Osteoblast (primary cell): ENCODE measurements around the gene IL10RB. TPM values are rescaled to one million over a fixed set of nuclear protein-coding genes. Genes with fewer than 3 reads are reported as not detected.

Experiments used
- DNase-seq: peaks from one replicate; pipeline ENCODE4 v3.0.0; 2011; ENCODE audit warnings: low spot score, mixed read lengths; ENCODE audit not compliant: insufficient read length; ENCODE audit errors: missing footprints
- H2AFZ ChIP-seq: 2 replicates; pipeline ENCODE4 v1.6.0; 2011; ENCODE audit warnings: mild to moderate bottlenecking, low read length
- H3K27ac ChIP-seq: 2 replicates; pipeline ENCODE4 v1.5.1; 2011; ENCODE audit warnings: mild to moderate bottlenecking, low read depth, low read length, moderate library complexity
- H3K27me3 ChIP-seq: 2 replicates; pipeline ENCODE4 v1.6.0; 2012; ENCODE audit warnings: mild to moderate bottlenecking, control low read depth, inconsistent platforms, low read length, moderate library complexity; ENCODE audit not compliant: insufficient read depth
- H3K36me3 ChIP-seq: 2 replicates; pipeline ENCODE4 v1.5.1; 2011; ENCODE audit warnings: mild to moderate bottlenecking, low read length, control low read depth, moderate library complexity; ENCODE audit not compliant: insufficient read depth
- H3K4me1 ChIP-seq: 2 replicates; pipeline ENCODE4 v1.5.1; 2011; ENCODE audit warnings: mild to moderate bottlenecking, low read length, control low read depth, moderate library complexity; ENCODE audit not compliant: insufficient read depth
- H3K4me2 ChIP-seq: 2 replicates; pipeline ENCODE4 v1.6.0; 2011; ENCODE audit warnings: mild to moderate bottlenecking, low read length; ENCODE audit not compliant: insufficient read depth
- H3K4me3 ChIP-seq: fragments of 200-600 bp; sonication (generic); 3 replicates; pipeline ENCODE4 v1.5.1; 2012; ENCODE audit warnings: mild to moderate bottlenecking, low read length, inconsistent platforms; ENCODE audit not compliant: insufficient read depth
- H3K79me2 ChIP-seq: 2 replicates; pipeline ENCODE4 v1.6.0; 2012; ENCODE audit warnings: mild to moderate bottlenecking, low read length, control low read depth, inconsistent platforms; ENCODE audit not compliant: insufficient read depth
- H3K9me3 ChIP-seq: 2 replicates; pipeline ENCODE4 v1.5.1; 2011; ENCODE audit warnings: low read depth, low read length, control low read depth
- H4K20me1 ChIP-seq: 2 replicates; pipeline ENCODE4 v1.6.0; 2012; ENCODE audit warnings: mild to moderate bottlenecking, low read length, control low read depth; ENCODE audit not compliant: insufficient read depth
- total RNA-seq: library from RNA; depleted of rRNA; stranded (reverse); fragments of >200 nt; gene quantifications from 2 replicates; pipeline ENCODE4 v1.2.3, GENCODE V29; 2012
- TF ChIP-seq, protein P1 (sequence below): IDR thresholded peaks from 2 replicates; pipeline ENCODE4 v1.5.1; 2011; ENCODE audit warnings: mild to moderate bottlenecking, low read depth, low read length, moderate library complexity; ENCODE audit errors: extremely low read depth

IL10RB gene
- total RNA-seq, 1 donor, result 44.9 TPM

DNA sequence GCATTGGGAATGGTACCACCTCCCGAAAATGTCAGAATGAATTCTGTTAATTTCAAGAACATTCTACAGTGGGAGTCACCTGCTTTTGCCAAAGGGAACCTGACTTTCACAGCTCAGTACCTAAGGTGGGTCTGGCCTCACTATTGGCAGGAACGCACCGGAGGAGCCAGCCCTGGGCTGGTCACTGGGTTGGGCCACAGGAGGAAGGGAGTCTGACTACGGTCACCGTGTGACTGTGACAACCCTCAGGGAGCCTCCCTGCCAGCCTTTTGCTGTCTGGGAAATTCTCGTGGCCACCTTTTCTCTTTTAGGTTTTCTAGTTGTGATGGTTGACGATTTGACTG lies 2.2 kb downstream of the IL10RB start:
- TF ChIP-seq, protein P1, sequence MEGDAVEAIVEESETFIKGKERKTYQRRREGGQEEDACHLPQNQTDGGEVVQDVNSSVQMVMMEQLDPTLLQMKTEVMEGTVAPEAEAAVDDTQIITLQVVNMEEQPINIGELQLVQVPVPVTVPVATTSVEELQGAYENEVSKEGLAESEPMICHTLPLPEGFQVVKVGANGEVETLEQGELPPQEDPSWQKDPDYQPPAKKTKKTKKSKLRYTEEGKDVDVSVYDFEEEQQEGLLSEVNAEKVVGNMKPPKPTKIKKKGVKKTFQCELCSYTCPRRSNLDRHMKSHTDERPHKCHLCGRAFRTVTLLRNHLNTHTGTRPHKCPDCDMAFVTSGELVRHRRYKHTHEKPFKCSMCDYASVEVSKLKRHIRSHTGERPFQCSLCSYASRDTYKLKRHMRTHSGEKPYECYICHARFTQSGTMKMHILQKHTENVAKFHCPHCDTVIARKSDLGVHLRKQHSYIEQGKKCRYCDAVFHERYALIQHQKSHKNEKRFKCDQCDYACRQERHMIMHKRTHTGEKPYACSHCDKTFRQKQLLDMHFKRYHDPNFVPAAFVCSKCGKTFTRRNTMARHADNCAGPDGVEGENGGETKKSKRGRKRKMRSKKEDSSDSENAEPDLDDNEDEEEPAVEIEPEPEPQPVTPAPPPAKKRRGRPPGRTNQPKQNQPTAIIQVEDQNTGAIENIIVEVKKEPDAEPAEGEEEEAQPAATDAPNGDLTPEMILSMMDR, result no peak
- DNase-seq, result no peak
- H3K27me3 ChIP-seq, result no peaks in the 10 kb centered on the region
- no peak overlapping the region for H3K4me3 ChIP-seq
- H3K9me3 ChIP-seq, result no peaks in the 10 kb centered on the region
- H4K20me1 ChIP-seq, result peaks cover 9% of the 10 kb centered on the region
- H3K27ac ChIP-seq, result no peak overlapping the region
- H3K4me2 ChIP-seq, result no peak overlapping the region
- H3K36me3 ChIP-seq, result peaks cover 33% of the 10 kb centered on the region
- peaks cover 22% of the 10 kb centered on the region for H3K79me2 ChIP-seq
- peaks cover 16% of the 10 kb centered on the region for H3K4me1 ChIP-seq
- H2AFZ ChIP-seq, result no peak overlapping the region

GRCh38 chr21:33268737-33269441 lies 2.7 kb downstream of the IL10RB start:
- Histone ChIP-seq H2AFZ (no peak overlapping the region), H3K4me2 (no peak overlapping the region), H3K36me3 (peaks cover 34% of the 10 kb centered on the region), H3K27me3 (no peaks in the 10 kb centered on the region), H4K20me1 (peaks cover 9% of the 10 kb centered on the region), H3K4me3 (no peak overlapping the region), H3K27ac (no peak overlapping the region), H3K4me1 (peaks cover 16% of the 10 kb centered on the region), H3K79me2 (peaks cover 22% of the 10 kb centered on the region), H3K9me3 (no peaks in the 10 kb centered on the region)
- TF ChIP-seq, protein P1, result no peak
- DNase-seq, result no peak

- Histone ChIP-seq H3K79me2 (peaks cover 17% of the 10 kb centered on the region), H3K9me3 (no peaks in the 10 kb centered on the region), H3K4me3 (no peak overlapping the region), H4K20me1 (peaks cover 9% of the 10 kb centered on the region), H3K27me3 (no peaks in the 10 kb centered on the region), H3K4me1 (peaks cover 11% of the 10 kb centered on the region), H3K27ac (no peak overlapping the region), H3K4me2 (no peak overlapping the region), H2AFZ (no peak overlapping the region), H3K36me3 (peaks cover 49% of the 10 kb centered on the region)
- TF ChIP-seq, protein P1, result no peak
- DNase-seq, result no peak
Observed at GRCh38 chr21:33270986-33271385, 4.8 kb downstream of the IL10RB start.

- Histone ChIP-seq H3K4me2 (no peak overlapping the region), H3K27me3 (no peaks in the 10 kb centered on the region), H4K20me1 (peaks cover 9% of the 10 kb centered on the region), H3K4me3 (no peak overlapping the region), H3K79me2 (peaks cover under 1% of the 10 kb centered on the region), H3K4me1 (peaks cover 4% of the 10 kb centered on the region), H3K27ac (no peak overlapping the region), H3K36me3 (peaks cover 53% of the 10 kb centered on the region), H3K9me3 (no peaks in the 10 kb centered on the region), H2AFZ (no peak overlapping the region)
- TF ChIP-seq, protein P1, result no peak
- no peak for DNase-seq
Observed at GRCh38 chr21:33273044-33273443, 6.9 kb downstream of the IL10RB start.
